ENCODE measurements around the gene KCNMA1.

GRCh38 chr10:77401683-77402082, 235.9 kb downstream of the KCNMA1 start:
- no peak for TF ChIP-seq EZH2phosphoT487 (IDR thresholded peaks at IDR 0.05; ENCODE audit: borderline replicate concordance, low read length)
- TF ChIP-seq, protein P1, sequence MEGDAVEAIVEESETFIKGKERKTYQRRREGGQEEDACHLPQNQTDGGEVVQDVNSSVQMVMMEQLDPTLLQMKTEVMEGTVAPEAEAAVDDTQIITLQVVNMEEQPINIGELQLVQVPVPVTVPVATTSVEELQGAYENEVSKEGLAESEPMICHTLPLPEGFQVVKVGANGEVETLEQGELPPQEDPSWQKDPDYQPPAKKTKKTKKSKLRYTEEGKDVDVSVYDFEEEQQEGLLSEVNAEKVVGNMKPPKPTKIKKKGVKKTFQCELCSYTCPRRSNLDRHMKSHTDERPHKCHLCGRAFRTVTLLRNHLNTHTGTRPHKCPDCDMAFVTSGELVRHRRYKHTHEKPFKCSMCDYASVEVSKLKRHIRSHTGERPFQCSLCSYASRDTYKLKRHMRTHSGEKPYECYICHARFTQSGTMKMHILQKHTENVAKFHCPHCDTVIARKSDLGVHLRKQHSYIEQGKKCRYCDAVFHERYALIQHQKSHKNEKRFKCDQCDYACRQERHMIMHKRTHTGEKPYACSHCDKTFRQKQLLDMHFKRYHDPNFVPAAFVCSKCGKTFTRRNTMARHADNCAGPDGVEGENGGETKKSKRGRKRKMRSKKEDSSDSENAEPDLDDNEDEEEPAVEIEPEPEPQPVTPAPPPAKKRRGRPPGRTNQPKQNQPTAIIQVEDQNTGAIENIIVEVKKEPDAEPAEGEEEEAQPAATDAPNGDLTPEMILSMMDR (conservative IDR thresholded peaks at IDR 0.05; ENCODE audit: low read depth, low read length): peak; percentile 43; the same call in 1 of the 2 replicates

All from PC-3 (cell line).